ENCODE data around the gene RTL1.

RTL1 gene

GRCh38 chr14:100844082-100844408 is 59.5 kb downstream of the RTL1 start:
- TF ChIP-seq CTCF (IDR thresholded peaks at IDR 0.05; ENCODE audit: insufficient read depth, missing control alignments) = no peak
- DNase-seq (ENCODE audit: insufficient read length, low spot score) (no peak), FAIRE-seq (no peak)

DNA sequence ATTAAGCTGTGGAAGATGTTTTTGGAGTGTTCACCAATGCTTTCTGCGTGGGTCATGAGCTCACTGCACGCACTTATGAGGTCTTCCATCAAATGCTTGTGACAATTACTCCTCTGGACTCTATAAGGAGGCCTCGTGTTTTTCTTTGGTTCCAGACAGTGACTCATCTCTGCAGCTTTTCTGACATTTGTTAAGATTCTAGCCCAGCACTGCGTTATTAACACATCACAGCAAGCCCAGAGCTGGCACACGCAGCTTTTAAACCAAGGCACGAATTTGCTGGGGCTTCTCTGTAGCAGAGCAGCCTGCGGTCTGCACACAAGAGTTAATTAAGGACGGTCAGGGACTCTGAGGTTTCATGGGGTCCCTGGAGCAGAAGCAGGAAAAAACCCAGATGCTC is 60.7 kb downstream of the RTL1 start:
- DNase-seq (ENCODE audit: insufficient read length, low spot score) = no peak
- no peak for TF ChIP-seq CTCF (IDR thresholded peaks at IDR 0.05; ENCODE audit: insufficient read depth, missing control alignments)
- no peak for FAIRE-seq

- DNase-seq (ENCODE audit: insufficient read length, low spot score) (no peak), FAIRE-seq (no peak)
- no peak for TF ChIP-seq CTCF (IDR thresholded peaks at IDR 0.05; ENCODE audit: insufficient read depth, missing control alignments)
Observed at GRCh38 chr14:100841761-100842403, 61.6 kb downstream of the RTL1 start.

- TF ChIP-seq CTCF (IDR thresholded peaks at IDR 0.05; ENCODE audit: insufficient read depth, missing control alignments) = no peak
- DNase-seq (ENCODE audit: insufficient read length, low spot score) (no peak), FAIRE-seq (no peak)
Observed at GRCh38 chr14:100841066-100841760, 62.3 kb downstream of the RTL1 start.

DNA sequence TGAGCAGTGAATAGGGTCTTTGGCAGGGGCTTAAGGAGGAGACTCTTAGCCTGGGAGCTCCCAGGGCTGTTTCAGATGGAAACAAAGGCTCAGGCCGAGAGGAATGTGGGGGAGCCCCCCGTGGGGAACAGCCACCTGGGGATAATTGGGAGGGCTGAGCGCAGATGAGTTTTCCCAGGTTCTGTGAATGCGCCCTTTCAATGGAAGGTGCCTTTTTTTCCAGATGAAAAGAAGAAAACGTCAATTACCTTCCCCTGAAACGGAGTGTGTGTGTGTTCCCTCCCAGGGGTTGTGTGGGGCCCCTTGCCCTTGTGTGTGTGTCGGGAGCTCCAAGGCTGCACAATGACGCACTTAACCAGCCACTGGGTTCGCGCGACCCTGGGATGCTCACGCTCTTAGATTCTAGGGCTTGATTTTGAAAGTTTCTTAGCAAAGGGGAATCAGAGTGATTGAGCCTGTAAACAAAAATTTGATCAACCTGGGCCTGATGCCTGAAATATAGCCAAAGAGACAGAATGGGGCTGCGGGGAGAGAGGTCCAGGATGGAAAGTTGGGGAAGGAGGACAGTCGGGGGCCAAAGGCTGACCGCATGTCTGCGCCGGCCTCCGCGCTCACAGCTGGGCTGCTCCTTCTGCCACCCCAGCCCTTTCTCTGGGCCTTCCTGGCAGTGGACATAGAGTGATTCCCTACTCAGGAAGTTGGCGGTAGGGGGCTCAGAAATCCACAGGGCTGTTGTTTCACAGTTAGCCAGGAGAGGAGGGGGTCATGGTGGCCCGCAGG is 63.0 kb downstream of the RTL1 start:
- DNase-seq (ENCODE audit: insufficient read length, low spot score) (no peak), FAIRE-seq (no peak)
- TF ChIP-seq CTCF (IDR thresholded peaks at IDR 0.05; ENCODE audit: insufficient read depth, missing control alignments) = no peak

GRCh38 chr14:100839681-100840111 is 63.8 kb downstream of the RTL1 start:
- TF ChIP-seq CTCF (IDR thresholded peaks at IDR 0.05; ENCODE audit: insufficient read depth, missing control alignments) = no peak
- no peak for DNase-seq (ENCODE audit: insufficient read length, low spot score)
- no peak for FAIRE-seq

GRCh38 chr14:100839315-100839585 is 64.3 kb downstream of the RTL1 start:
- no peak for FAIRE-seq
- no peak for DNase-seq (ENCODE audit: insufficient read length, low spot score)
- TF ChIP-seq CTCF (IDR thresholded peaks at IDR 0.05; ENCODE audit: insufficient read depth, missing control alignments) = no peak

All from D721Med (cell line).